GM10847 (cell line): ENCODE measurements around the gene MRPS27.

Source experiments
- POLR2A ChIP-seq: IDR thresholded peaks from 2 replicates; pipeline ENCODE4 v1.6.1; 2011; ENCODE audit not compliant: insufficient read length; ENCODE audit errors: extremely low read depth

The MRPS27 gene

GRCh38 chr5:72319976-72320752 lies at the start of gene MRPS27, which contains the start of gene PTCD2:
Gene MRPS27, minus strand, starts transcription at chr5:72320240. Its CDS starts 19 bp downstream, at chr5:72320221.
Gene PTCD2, plus strand, starts transcription at chr5:72320373. Its CDS starts 10 bp downstream, at chr5:72320383.
- TF ChIP-seq POLR2A = peak; percentile 88

- no peak for TF ChIP-seq POLR2A
Observed at GRCh38 chr5:72369711-72370110, 49.7 kb upstream of the MRPS27 start.

GRCh38 chr5:72369301-72369700 lies 49.3 kb upstream of the MRPS27 start:
- TF ChIP-seq POLR2A = no peak

GRCh38 chr5:72368271-72368670 lies 48.2 kb upstream of the MRPS27 start:
- TF ChIP-seq POLR2A = no peak

GRCh38 chr5:72366324-72366976 lies 46.4 kb upstream of the MRPS27 start:
- TF ChIP-seq POLR2A = no peak

GRCh38 chr5:72364951-72365350 lies 44.9 kb upstream of the MRPS27 start:
- TF ChIP-seq POLR2A = no peak

- no peak for TF ChIP-seq POLR2A
Observed at GRCh38 chr5:72364171-72364570, 44.1 kb upstream of the MRPS27 start.

- no peak for TF ChIP-seq POLR2A
Observed at GRCh38 chr5:72363166-72363802, 43.2 kb upstream of the MRPS27 start.

GRCh38 chr5:72359886-72360285 lies 39.8 kb upstream of the MRPS27 start:
- TF ChIP-seq POLR2A = no peak

- no peak for TF ChIP-seq POLR2A
Observed at GRCh38 chr5:72358925-72359324, 38.9 kb upstream of the MRPS27 start.

GRCh38 chr5:72356361-72356760 lies 36.3 kb upstream of the MRPS27 start:
- no peak for TF ChIP-seq POLR2A

GRCh38 chr5:72355706-72356299 lies 35.8 kb upstream of the MRPS27 start:
- no peak for TF ChIP-seq POLR2A

GRCh38 chr5:72353046-72353445 lies 33.0 kb upstream of the MRPS27 start:
- TF ChIP-seq POLR2A = no peak

GRCh38 chr5:72352616-72353015 lies 32.6 kb upstream of the MRPS27 start:
- no peak for TF ChIP-seq POLR2A

- TF ChIP-seq POLR2A = no peak
Observed at GRCh38 chr5:72351376-72351775, 31.3 kb upstream of the MRPS27 start.

GRCh38 chr5:72347801-72348308 lies 27.8 kb upstream of the MRPS27 start:
- TF ChIP-seq POLR2A = no peak

GRCh38 chr5:72346398-72346797 lies 26.4 kb upstream of the MRPS27 start:
- no peak for TF ChIP-seq POLR2A
